Ectodermal cell (in vitro differentiated cells): Measurements from ENCODE around the gene CENPI. TPM values are rescaled to one million over a fixed set of nuclear protein-coding genes. Genes with fewer than 3 reads are reported as not detected.
"Not testable (repeated sequence)": the region's sequence is repeated elsewhere in the genome, so short reads cannot be mapped to it uniquely, and the experiment has no call there.

Source experiments
- H3K27ac ChIP-seq: 2 replicates; pipeline ENCODE4 v1.7.0; 2013; ENCODE audit warnings: mild to moderate bottlenecking, low read depth, low read length; ENCODE audit not compliant: insufficient read depth, poor library complexity, severe bottlenecking
- H3K27me3 ChIP-seq: 2 replicates; pipeline ENCODE4 v1.7.0; 2013; ENCODE audit warnings: mild to moderate bottlenecking, low read length; ENCODE audit not compliant: insufficient read depth, control insufficient read depth, poor library complexity, severe bottlenecking
- H3K36me3 ChIP-seq: one replicate; pipeline ENCODE4 v1.7.0; 2013; ENCODE audit warnings: low read length; ENCODE audit not compliant: control insufficient read depth, insufficient read depth
- H3K4me1 ChIP-seq: one replicate; pipeline ENCODE4 v1.7.0; 2013; ENCODE audit warnings: low read length; ENCODE audit not compliant: control insufficient read depth, insufficient read depth
- H3K4me3 ChIP-seq: 2 replicates; pipeline ENCODE4 v1.7.0; 2013; ENCODE audit warnings: low read depth, low read length, control low read depth; ENCODE audit not compliant: insufficient read depth
- H3K9me3 ChIP-seq: 2 replicates; pipeline ENCODE4 v1.7.0; 2013; ENCODE audit warnings: mild to moderate bottlenecking, low read length, moderate library complexity; ENCODE audit not compliant: control insufficient read depth
- WGBS, 2 experiments: methylation state at CpG; one replicate each; pipeline ENCODE4 v1.1.7; 2013; ENCODE audit warnings: missing lambda C conversion rate in 2 of 2; 5-methylcytosine and 5-hydroxymethylcytosine counted together
- polyA plus RNA-seq, 4 experiments: library from polyadenylated mRNA; stranded (reverse); fragments of 50-300 nt; gene quantifications; one replicate each; pipeline ENCODE4 v1.2.3, GENCODE V29; 2013

Gene CENPI
- 24.7 TPM for polyA plus RNA-seq (2013, experiment 1 of 4)
- 23.6 TPM for polyA plus RNA-seq (2013, experiment 2 of 4)
- polyA plus RNA-seq (2013, experiment 3 of 4) = 19.2 TPM
- 15.6 TPM for polyA plus RNA-seq (2013, experiment 4 of 4)

GRCh38 chrX:101097546-101098453 lies at the start of gene CENPI:
CENPI (plus strand) TSS chrX:101098204; CDS start chrX:101101071, 2,867 bp downstream.
- 0 to 1% methylated on average over 48 of the region's 48 CpGs for WGBS, 2 experiments
- H3K36me3 ChIP-seq = no peaks in the 10 kb centered on the region
- H3K4me3 ChIP-seq = peak within 1 kb of the TSS; percentile 61
- no peaks in the 10 kb centered on the region for H3K9me3 ChIP-seq
- no peaks in the 10 kb centered on the region for H3K4me1 ChIP-seq
- no peak within 1 kb of the TSS for H3K27ac ChIP-seq
- no peaks in the 10 kb centered on the region for H3K27me3 ChIP-seq

- Histone ChIP-seq H3K9me3 (no peaks in the 10 kb centered on the region), H3K36me3 (no peaks in the 10 kb centered on the region), H3K27me3 (no peaks in the 10 kb centered on the region), H3K27ac (no peak overlapping the region), H3K4me3 (peak overlapping the region; percentile 60), H3K4me1 (no peaks in the 10 kb centered on the region)
- 30 to 35% methylated on average over 5 of the region's 5 CpGs for WGBS, 2 experiments
These were observed 46.9 kb upstream of the CENPI start for GRCh38 chrX:101051153-101051548.

- 0% methylated on average over 43 of the region's 43 CpGs for WGBS, 2 experiments
- Histone ChIP-seq H3K4me3 (peak within 1 kb of the TSS; percentile 60), H3K27ac (no peak within 1 kb of the TSS), H3K4me1 (no peaks in the 10 kb centered on the region), H3K9me3 (no peaks in the 10 kb centered on the region), H3K36me3 (no peaks in the 10 kb centered on the region), H3K27me3 (no peaks in the 10 kb centered on the region)
These were observed 46.3 kb upstream of the CENPI start, which contains the start of gene TRMT2B for GRCh38 chrX:101051549-101052302. TRMT2B (minus strand) TSS chrX:101052111; CDS start chrX:101042289, 9,822 bp downstream.

- H3K9me3 ChIP-seq, H3K27me3 ChIP-seq, H3K4me1 ChIP-seq, H3K36me3 ChIP-seq, H3K27ac ChIP-seq, H3K4me3 ChIP-seq: not testable (repeated sequence)
- WGBS, 2 experiments = 71 to 72% methylated on average over 4 of the region's 4 CpGs
These were observed 41.5 kb upstream of the CENPI start for GRCh38 chrX:101056551-101056950.

GRCh38 chrX:101057093-101057714 lies 40.8 kb upstream of the CENPI start:
- H3K36me3 ChIP-seq = no peaks in the 10 kb centered on the region
- 71 to 89% methylated on average over 1 to 3 of the region's 3 CpGs for WGBS, 2 experiments
- H3K27ac ChIP-seq = no peak overlapping the region
- H3K27me3 ChIP-seq = no peaks in the 10 kb centered on the region
- H3K4me1 ChIP-seq = no peaks in the 10 kb centered on the region
- H3K4me3 ChIP-seq = no peak overlapping the region
- H3K9me3 ChIP-seq = no peaks in the 10 kb centered on the region

- no peak overlapping the region for H3K4me3 ChIP-seq
- H3K27me3 ChIP-seq = no peaks in the 10 kb centered on the region
These were observed 35.8 kb upstream of the CENPI start for GRCh38 chrX:101062176-101062575.

GRCh38 chrX:101071582-101071981 lies 26.4 kb upstream of the CENPI start:
- Histone ChIP-seq H3K4me1 (no peaks in the 10 kb centered on the region), H3K36me3 (no peaks in the 10 kb centered on the region), H3K9me3 (no peaks in the 10 kb centered on the region), H3K4me3 (no peak overlapping the region), H3K27me3 (no peaks in the 10 kb centered on the region), H3K27ac (no peak overlapping the region)
- WGBS, 2 experiments = 86 to 98% methylated on average over 2 of the region's 3 CpGs

More at GRCh38 chrX:101062176-101062575, 35.8 kb upstream of the CENPI start:
- Histone ChIP-seq H3K27ac (no peak overlapping the region), H3K9me3 (no peaks in the 10 kb centered on the region), H3K36me3 (no peaks in the 10 kb centered on the region), H3K4me1 (no peaks in the 10 kb centered on the region)

- 1% methylated on average over 20 to 22 of the region's 23 CpGs for WGBS, 2 experiments
- Histone ChIP-seq H3K36me3 (no peaks in the 10 kb centered on the region), H3K27me3 (no peaks in the 10 kb centered on the region), H3K4me1 (peaks cover 10% of the 10 kb centered on the region), H3K27ac (no peak within 1 kb of the TSS), H3K4me3 (peak within 1 kb of the TSS; percentile 52), H3K9me3 (no peaks in the 10 kb centered on the region)
These were observed 19.0 kb upstream of the CENPI start, which contains the start of gene TMEM35A for GRCh38 chrX:101078716-101079598. TMEM35A (plus strand) TSS chrX:101078879; CDS start chrX:101079003, 124 bp downstream.

GRCh38 chrX:101079736-101080270 lies 18.2 kb upstream of the CENPI start:
- Histone ChIP-seq H3K36me3 (no peaks in the 10 kb centered on the region), H3K9me3 (no peaks in the 10 kb centered on the region), H3K27ac (no peak overlapping the region), H3K4me1 (peaks cover 10% of the 10 kb centered on the region), H3K4me3 (peak overlapping the region; percentile 52), H3K27me3 (no peaks in the 10 kb centered on the region)
- 16 to 23% methylated on average over 7 to 8 of the region's 8 CpGs for WGBS, 2 experiments
